Endothelial cell of umbilical vein (primary cell): ENCODE results near the gene GPR158. TPM values are rescaled to one million over a fixed set of nuclear protein-coding genes. Genes with fewer than 3 reads are reported as not detected.

Experiments used
- BruUV-seq: library from RNA; stranded (reverse); fragments of 400-500 nt; replicated peaks from 2 replicates; lab custom pipeline; 2021; lab: Mats Ljungman, UMichigan
- CTCF ChIA-PET: fragments of 300-600, 350-600 bp; sonication (Branson Sonifier 250); formaldehyde crosslinking; loops from one replicate; lab custom pipeline; 2021; ENCODE audit warnings: antibody characterized with exemption, inconsistent platforms; lab: Charles Lee
- POLR2A ChIA-PET: fragments of 300-600, 350-600 bp; sonication (Branson Sonifier 250); formaldehyde crosslinking; loops from one replicate; lab custom pipeline; 2021; ENCODE audit warnings: antibody characterized with exemption, inconsistent platforms; lab: Charles Lee
- DNase-seq: peaks from one replicate; pipeline ENCODE4 v3.0.0-alpha.2; 2011; ENCODE audit warnings: low read depth, low spot score
- FAIRE-seq: peaks from 2 replicates; lab custom pipeline; 2011; peaks lifted over from hg19 to GRCh38; lab: Jason Lieb, UNC
- H2AFZ ChIP-seq: 2 replicates; pipeline ENCODE4 v1.6.0; 2012; ENCODE audit warnings: low read depth, low read length, control low read depth, inconsistent platforms
- H3K27ac ChIP-seq: 2 replicates; pipeline ENCODE4 v1.5.1; 2011; ENCODE audit warnings: low read depth, mild to moderate bottlenecking, control low read depth, low read length, moderate library complexity; ENCODE audit not compliant: insufficient read depth
- H3K27me3 ChIP-seq, 2 experiments: 2 replicates each; pipeline versions ENCODE4 v1.6.0 to v1.6.1; 2011; ENCODE audit warnings: low read length in 2 of 2, mixed read lengths in 1 of 2; ENCODE audit not compliant: control insufficient read depth in 2 of 2, insufficient read depth in 2 of 2
- H3K36me3 ChIP-seq, 2 experiments: 2 replicates in 1 of 2; 3 replicates in 1 of 2; pipeline ENCODE4 v1.5.1; 2011; ENCODE audit warnings: low read length in 2 of 2, mild to moderate bottlenecking in 1 of 2, moderate library complexity in 1 of 2; ENCODE audit not compliant: control insufficient read depth in 2 of 2, insufficient read depth in 2 of 2; ENCODE audit errors: extremely low read depth in 1 of 2
- H3K4me1 ChIP-seq: 3 replicates; pipeline ENCODE4 v1.5.1; 2011; ENCODE audit warnings: mild to moderate bottlenecking, low read length; ENCODE audit not compliant: control insufficient read depth, insufficient read depth; ENCODE audit errors: extremely low read depth
- H3K4me2 ChIP-seq: 2 replicates; pipeline ENCODE4 v1.6.1; 2011; ENCODE audit warnings: low read length, control low read depth, mixed read lengths; ENCODE audit not compliant: insufficient read depth
- H3K4me3 ChIP-seq, 3 experiments: fragments of 200-600 bp in 1 of 3; sonication (generic), shearing (Covaris generic) in 1 of 3; replicated peaks in 1 of 3; 2 replicates each; pipeline ENCODE4 v1.5.1; 2011 to 2016; ENCODE audit warnings: control low read depth in 3 of 3, low read length in 3 of 3, mild to moderate bottlenecking in 2 of 3, inconsistent platforms in 1 of 3, low read depth in 1 of 3, moderate library complexity in 1 of 3; ENCODE audit not compliant: insufficient read depth in 1 of 3
- H3K79me2 ChIP-seq: 2 replicates; pipeline ENCODE4 v1.6.0; 2012; ENCODE audit warnings: low read length, inconsistent platforms; ENCODE audit not compliant: control insufficient read depth, insufficient read depth
- H3K9ac ChIP-seq: replicated peaks from 2 replicates; pipeline ENCODE3; 2011; ENCODE audit warnings: low read length, control low read depth; ENCODE audit not compliant: insufficient read depth; ENCODE audit errors: extremely low read depth
- H3K9me1 ChIP-seq: replicated peaks from 3 replicates; pipeline ENCODE4 v1.6.0; 2011; ENCODE audit warnings: mild to moderate bottlenecking, low read length; ENCODE audit not compliant: control insufficient read depth, insufficient read depth; ENCODE audit errors: extremely low read depth
- H3K9me3 ChIP-seq: replicated peaks from 2 replicates; pipeline ENCODE4 v1.5.1; 2012; ENCODE audit warnings: low read length, inconsistent platforms; ENCODE audit not compliant: control insufficient read depth, insufficient read depth
- H4K20me1 ChIP-seq: replicated peaks from 2 replicates; pipeline ENCODE3; 2011; ENCODE audit warnings: mild to moderate bottlenecking, low read length; ENCODE audit not compliant: control insufficient read depth, insufficient read depth; ENCODE audit errors: extremely low read depth
- CTCF ChIP-seq, 2 donors: IDR thresholded peaks; 1 replicate in 1 of 2; 2 replicates in 1 of 2; pipeline ENCODE4 v1.5.1; 2011; ENCODE audit warnings: low read length in 2 of 2, mild to moderate bottlenecking in 2 of 2, moderate library complexity in 2 of 2, control low read depth in 1 of 2, inconsistent platforms in 1 of 2, low read depth in 1 of 2; ENCODE audit not compliant: insufficient read depth in 1 of 2; ENCODE audit errors: extremely low read depth in 1 of 2
- EZH2 ChIP-seq: IDR thresholded peaks from 2 replicates; pipeline ENCODE4 v1.6.1; 2012; ENCODE audit warnings: borderline replicate concordance, low read depth, mild to moderate bottlenecking, moderate library complexity, low read length, inconsistent platforms; ENCODE audit not compliant: severe bottlenecking
- FOS ChIP-seq: IDR thresholded peaks from 2 replicates; pipeline ENCODE4 v1.6.1; 2011; ENCODE audit warnings: mild to moderate bottlenecking, low read length, moderate library complexity, borderline replicate concordance; ENCODE audit not compliant: insufficient read depth
- GATA2 ChIP-seq: IDR thresholded peaks from 2 replicates; pipeline ENCODE4 v1.7.0; 2011; ENCODE audit warnings: low read depth, mild to moderate bottlenecking, moderate library complexity, mixed read lengths, low read length; ENCODE audit not compliant: insufficient read length, insufficient read depth
- JUN ChIP-seq: IDR thresholded peaks from 2 replicates; pipeline ENCODE4 v1.6.1; 2011; ENCODE audit warnings: borderline replicate concordance, low read depth; ENCODE audit not compliant: insufficient read length, insufficient read depth
- MYC ChIP-seq: IDR thresholded peaks from one replicate; pipeline ENCODE4 v1.6.1; 2011; ENCODE audit warnings: mild to moderate bottlenecking, low read depth, low read length
- POLR2A ChIP-seq: IDR thresholded peaks from 2 replicates; pipeline ENCODE4 v1.6.1; 2012; ENCODE audit warnings: low read depth, mild to moderate bottlenecking, control low read depth, low read length
- POLR2AphosphoS5 ChIP-seq: IDR thresholded peaks from 2 replicates; pipeline ENCODE4 v1.6.1; 2012; ENCODE audit warnings: low read depth, mild to moderate bottlenecking, control low read depth, low read length, moderate library complexity; ENCODE audit not compliant: insufficient read depth
- dilution Hi-C: fragments of 300-500 bp; cut with MboI; formaldehyde crosslinking; loops from one replicate; pipeline ENCODE4 v1.15.0; 2019; ENCODE audit warnings: low sequenced_read_pairs; ENCODE audit not compliant: extremely low pct_ligation_motif_present
- intact Hi-C: fragments of 100-400 bp; cut with micrococcal nuclease; formaldehyde crosslinking; loops from one replicate; pipeline ENCODE4 v1.10.0; 2022
- polyA plus RNA-seq, 4 experiments: library from polyadenylated mRNA; depleted of rRNA in 3 of 4; stranded (reverse) in 3 of 4; unstranded in 1 of 4; fragments of >200 nt; gene quantifications; 2 replicates each; pipeline versions ENCODE4 v1.2.1 to v1.2.3, GENCODE V29; 2011 to 2012; ENCODE audit warnings: missing spikeins in 1 of 4
- total RNA-seq: library from RNA; stranded (reverse); gene quantifications from 2 replicates; pipeline ENCODE4 v1.2.3, GENCODE V29; 2021
- TF ChIP-seq, protein P1 (sequence below): IDR thresholded peaks from 2 replicates; pipeline ENCODE4 v1.6.1; 2011; ENCODE audit not compliant: insufficient read depth, insufficient read length

Gene GPR158
- total and polyA plus RNA-seq, 2 donors (not counting 3 experiments of a cell fraction or from before 2014, with no cell fraction given): not detected

DNA sequence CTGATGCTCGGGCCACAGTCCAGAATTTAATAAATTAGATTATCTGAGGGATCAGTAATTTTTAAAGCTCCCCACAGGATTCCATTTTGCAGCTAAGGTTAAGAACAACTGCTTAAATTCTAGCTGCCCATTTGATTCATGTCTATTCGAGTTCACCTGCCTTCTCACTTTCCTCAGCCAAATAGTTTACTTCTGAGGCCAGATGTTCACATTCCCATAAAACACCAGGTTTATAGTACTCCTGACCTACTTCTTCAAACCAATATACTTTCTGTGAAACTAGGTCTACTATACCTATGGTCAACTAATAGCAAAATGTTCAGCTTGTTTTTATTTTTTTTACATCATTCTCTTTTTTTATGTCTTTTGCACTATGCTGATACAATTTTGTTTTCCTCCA, 86.3 kb downstream of the GPR158 start:
- no peak overlapping the region for H3K9ac ChIP-seq
- H3K9me1 ChIP-seq: no peaks in the 10 kb centered on the region
- dilution Hi-C loops: no loop called here
- intact Hi-C loops: no loop called here
- H4K20me1 ChIP-seq: no peaks in the 10 kb centered on the region
- H3K4me2 ChIP-seq: no peak overlapping the region
- H3K27ac ChIP-seq: no peak overlapping the region
- no peak overlapping the region for H2AFZ ChIP-seq
- no peak for FAIRE-seq
- no peaks in the 10 kb centered on the region for H3K79me2 ChIP-seq
- no peak overlapping the region for H3K4me3 ChIP-seq
- no peaks in the 10 kb centered on the region for H3K4me1 ChIP-seq
- H3K9me3 ChIP-seq: no peaks in the 10 kb centered on the region
- no peaks in the 10 kb centered on the region for H3K27me3 ChIP-seq
- DNase-seq: no peak
- ChIA-PET CTCF (no interaction called here), POLR2A (no interaction called here)
- BruUV-seq: no TSS peak
- TF ChIP-seq, protein P1, sequence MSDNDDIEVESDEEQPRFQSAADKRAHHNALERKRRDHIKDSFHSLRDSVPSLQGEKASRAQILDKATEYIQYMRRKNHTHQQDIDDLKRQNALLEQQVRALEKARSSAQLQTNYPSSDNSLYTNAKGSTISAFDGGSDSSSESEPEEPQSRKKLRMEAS: no peak
- no peak for TF ChIP-seq EZH2
- no peak for TF ChIP-seq MYC
- TF ChIP-seq POLR2AphosphoS5: no peak
- TF ChIP-seq GATA2: no peak
- TF ChIP-seq POLR2A: no peak
- TF ChIP-seq FOS: no peak
- TF ChIP-seq JUN: no peak
- TF ChIP-seq CTCF (IDR thresholded peaks at IDR 0.05; ENCODE audit: extremely low read depth in 1 of 2, insufficient read depth in 1 of 2, low read depth in 1 of 2, low read length in 2 of 2): no peak
- no peaks in the 10 kb centered on the region for H3K36me3 ChIP-seq
